HepG2 (cell line): ENCODE data around the gene SGF29. TPM values are rescaled to one million over a fixed set of nuclear protein-coding genes. Genes with fewer than 3 reads are reported as not detected.

ENCODE experiments used
- ARHGAP35 ChIP-seq: sonication (generic); formaldehyde crosslinking; IDR thresholded peaks from 2 replicates; pipeline ENCODE4 v1.9.0; 2022; ENCODE audit warnings: mild to moderate bottlenecking, inconsistent platforms, moderate library complexity, missing genetic modification reagents, borderline replicate concordance
- BCL3 ChIP-seq: sonication (generic); formaldehyde crosslinking; IDR thresholded peaks from 2 replicates; pipeline ENCODE4 v1.5.1; 2020; ENCODE audit warnings: mild to moderate bottlenecking, missing genetic modification reagents, moderate library complexity
- HNF1A ChIP-seq, 2 experiments: sonication (generic) in 1 of 2; formaldehyde crosslinking in 1 of 2; IDR thresholded peaks; 2 replicates each; pipeline versions ENCODE4 v1.4.0 to v1.6.1; 2016 to 2020; ENCODE audit warnings: borderline replicate concordance in 1 of 2, low read depth in 1 of 2, mild to moderate bottlenecking in 1 of 2, missing genetic modification reagents in 1 of 2
- NRL ChIP-seq: sonication (generic); formaldehyde crosslinking; IDR thresholded peaks from 2 replicates; pipeline ENCODE4 v1.5.0; 2020; ENCODE audit warnings: missing genetic modification reagents, mild to moderate bottlenecking, moderate library complexity, borderline replicate concordance
- SPEN ChIP-seq: sonication (generic); formaldehyde crosslinking; IDR thresholded peaks from 2 replicates; pipeline ENCODE4 v1.5.1; 2020; ENCODE audit warnings: low read depth, mild to moderate bottlenecking, missing genetic modification reagents
- TFDP2 ChIP-seq: sonication (generic); formaldehyde crosslinking; IDR thresholded peaks from 2 replicates; pipeline ENCODE4 v1.4.0; 2020; ENCODE audit warnings: missing genetic modification reagents
- TSC22D2 ChIP-seq: sonication (generic); formaldehyde crosslinking; IDR thresholded peaks from 2 replicates; pipeline ENCODE4 v1.5.1; 2020; ENCODE audit warnings: missing genetic modification reagents, mild to moderate bottlenecking, borderline replicate concordance
- ZBTB14 ChIP-seq: sonication (generic); formaldehyde crosslinking; IDR thresholded peaks from 2 replicates; pipeline ENCODE4 v1.4.0; 2020; ENCODE audit warnings: missing genetic modification reagents
- ZNF383 ChIP-seq: sonication (generic); formaldehyde crosslinking; IDR thresholded peaks from 2 replicates; pipeline ENCODE4 v1.4.0; 2020; ENCODE audit warnings: missing genetic modification reagents, mild to moderate bottlenecking, borderline replicate concordance
- ZNF430 ChIP-seq: sonication (generic); formaldehyde crosslinking; IDR thresholded peaks from 2 replicates; pipeline ENCODE4 v1.9.0; 2021; ENCODE audit warnings: mild to moderate bottlenecking, missing genetic modification reagents
- ZNF557 ChIP-seq: sonication (generic); formaldehyde crosslinking; IDR thresholded peaks from 2 replicates; pipeline ENCODE4 v1.4.0; 2020; ENCODE audit warnings: missing genetic modification reagents
- ZNF605 ChIP-seq: sonication (generic); formaldehyde crosslinking; IDR thresholded peaks from 2 replicates; pipeline ENCODE4 v1.8.0; 2022; ENCODE audit warnings: mild to moderate bottlenecking, missing genetic modification reagents
- ZNF777 ChIP-seq: sonication (generic); formaldehyde crosslinking; IDR thresholded peaks from 2 replicates; pipeline ENCODE4 v1.4.0; 2020; ENCODE audit warnings: missing genetic modification reagents
- ZNF883 ChIP-seq: sonication (generic); formaldehyde crosslinking; IDR thresholded peaks from 2 replicates; pipeline ENCODE4 v1.5.1; 2020; ENCODE audit warnings: mild to moderate bottlenecking, missing genetic modification reagents; ENCODE audit errors: not compliant biosample characterization
- polyA plus RNA-seq, 8 experiments: library from polyadenylated mRNA; depleted of rRNA in 3 of 8; stranded (reverse) in 7 of 8; unstranded in 1 of 8; fragments of >200 nt; fragmentation: Illumina TruSeq in 4 of 8; extraction: Trizol in 4 of 8; gene quantifications; 2 replicates each; pipeline versions ENCODE4 v1.2.1 to v1.2.3, GENCODE V29; 2011 to 2016; ENCODE audit warnings: low read depth in 4 of 8, missing spikeins in 1 of 8, mixed read lengths in 1 of 8; ENCODE audit not compliant: insufficient read depth in 1 of 8
- total RNA-seq, 5 experiments: library from RNA; depleted of rRNA; stranded (reverse); fragments of >200 nt; fragmentation: Illumina TruSeq; extraction: Trizol; gene quantifications; 2 replicates each; pipeline ENCODE4 v1.2.3, GENCODE V29; 2016; ENCODE audit warnings: low read depth in 1 of 5
- TF ChIP-seq, protein P1 (sequence below): sonication (generic); formaldehyde crosslinking; IDR thresholded peaks from 2 replicates; pipeline ENCODE4 v1.5.0; 2020; ENCODE audit warnings: mild to moderate bottlenecking, missing genetic modification reagents, borderline replicate concordance

SGF29 gene
- total and polyA plus RNA-seq, 2 of the 13 experiments (the other 11 are each of a cell fraction or from before 2014, with no cell fraction given), result 5.0 to 29.4 TPM

GRCh38 chr16:28610595-28611191 lies 57.0 kb downstream of the SGF29 start (continued):
- TF ChIP-seq TFDP2 (CRISPR knock-in tag) (no peak), ZNF430 (CRISPR knock-in tag) (no peak), ZNF557 (CRISPR knock-in tag) (no peak), ZNF383 (CRISPR knock-in tag) (no peak), ZNF777 (CRISPR knock-in tag) (no peak), ZBTB14 (CRISPR knock-in tag) (no peak), SPEN (CRISPR knock-in tag) (peak; percentile 73; the same call in 1 of the 2 replicates), NRL (CRISPR knock-in tag) (no peak), ZNF605 (no peak), BCL3 (CRISPR knock-in tag) (peak; percentile 75; the same call in 1 of the 2 replicates), TSC22D2 (CRISPR knock-in tag) (no peak), HNF1A (IDR thresholded peaks at IDR 0.05; ENCODE audit: low read depth) (no peak), HNF1A (CRISPR knock-in tag; IDR thresholded peaks at IDR 0.05; ENCODE audit: borderline replicate concordance) (no peak), ARHGAP35 (no peak), ZNF883 (peak; percentile 85)
- TF ChIP-seq, protein P1, sequence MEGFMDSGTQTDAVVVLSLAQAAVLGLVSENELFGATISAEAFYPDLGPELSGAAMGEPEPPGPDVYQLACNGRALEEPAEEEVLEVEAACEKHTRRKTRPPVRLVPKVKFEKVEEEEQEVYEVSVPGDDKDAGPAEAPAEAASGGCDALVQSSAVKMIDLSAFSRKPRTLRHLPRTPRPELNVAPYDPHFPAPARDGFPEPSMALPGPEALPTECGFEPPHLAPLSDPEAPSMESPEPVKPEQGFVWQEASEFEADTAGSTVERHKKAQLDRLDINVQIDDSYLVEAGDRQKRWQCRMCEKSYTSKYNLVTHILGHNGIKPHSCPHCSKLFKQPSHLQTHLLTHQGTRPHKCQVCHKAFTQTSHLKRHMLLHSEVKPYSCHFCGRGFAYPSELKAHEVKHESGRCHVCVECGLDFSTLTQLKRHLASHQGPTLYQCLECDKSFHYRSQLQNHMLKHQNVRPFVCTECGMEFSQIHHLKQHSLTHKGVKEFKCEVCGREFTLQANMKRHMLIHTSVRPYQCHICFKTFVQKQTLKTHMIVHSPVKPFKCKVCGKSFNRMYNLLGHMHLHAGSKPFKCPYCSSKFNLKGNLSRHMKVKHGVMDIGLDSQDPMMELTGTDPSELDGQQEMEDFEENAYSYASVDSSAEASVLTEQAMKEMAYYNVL (CRISPR knock-in tag), result 0 out of 2 replicates have a peak, but pooled peaks have one; percentile 41
